SK-N-DZ (cell line): ENCODE measurements around the gene PYROXD2.

ENCODE experiments used
- DNase-seq: peaks from one replicate; pipeline ENCODE4 v3.0.0-alpha.2; 2015; ENCODE audit warnings: low spot score

PYROXD2 gene

DNA sequence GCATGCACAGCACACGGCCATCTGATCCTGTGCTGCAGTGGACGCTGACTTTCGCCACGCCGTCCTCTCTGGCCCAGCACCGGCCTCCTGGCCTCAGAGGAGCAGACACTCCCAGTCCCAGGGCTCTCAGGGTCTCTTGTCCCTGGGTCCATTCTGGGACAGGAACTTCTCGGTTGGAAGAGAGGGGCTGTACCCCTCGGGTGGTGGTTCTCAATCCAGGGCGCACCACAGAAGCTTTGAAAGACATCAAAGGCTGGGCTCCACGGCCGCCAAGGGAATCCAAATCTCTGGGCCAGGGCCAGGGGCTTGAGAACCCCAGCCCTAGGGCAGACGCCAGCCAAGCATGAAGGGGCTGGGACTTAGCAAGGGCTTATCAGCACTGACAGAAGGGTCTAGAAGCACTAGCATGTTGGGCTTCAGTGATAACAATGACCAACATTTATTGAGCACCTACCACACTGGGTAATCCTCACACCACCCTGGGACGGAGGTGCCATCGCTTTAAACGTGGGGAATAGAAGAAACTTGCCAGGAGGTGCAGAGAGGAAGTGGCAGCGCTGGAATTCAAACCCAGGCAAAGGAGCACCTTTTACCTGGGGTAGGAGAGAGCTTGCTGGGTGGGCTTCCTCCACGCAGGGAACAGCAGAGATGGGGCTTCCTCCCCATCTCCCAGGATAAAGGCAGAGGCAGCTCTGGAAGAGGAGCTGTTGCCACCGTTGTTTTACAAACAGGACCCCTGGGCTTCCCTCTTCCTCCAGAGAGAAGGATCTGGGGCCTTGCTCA, 1.8 kb upstream of the PYROXD2 start:
- no peak for DNase-seq

DNA sequence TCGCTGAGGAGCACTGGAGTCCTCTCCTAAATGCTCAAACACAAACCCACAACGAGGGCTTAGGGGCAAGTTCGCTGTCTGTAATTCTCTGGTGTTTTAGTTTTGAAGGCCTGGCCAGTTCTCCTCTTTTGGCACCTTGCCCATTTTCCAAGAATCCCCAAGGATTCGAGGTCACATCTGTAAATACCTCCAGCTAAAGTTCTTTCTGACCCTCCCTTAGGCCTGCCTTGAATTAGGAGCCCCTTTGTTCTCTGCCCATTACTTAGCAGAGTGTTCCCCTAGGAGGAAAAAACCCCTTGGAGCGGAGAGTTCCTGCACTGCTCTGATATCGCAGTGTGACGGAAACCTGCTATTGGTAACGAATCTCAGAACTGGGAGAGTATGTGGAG, 743 bp upstream of the PYROXD2 start:
- DNase-seq, result no peak

DNA sequence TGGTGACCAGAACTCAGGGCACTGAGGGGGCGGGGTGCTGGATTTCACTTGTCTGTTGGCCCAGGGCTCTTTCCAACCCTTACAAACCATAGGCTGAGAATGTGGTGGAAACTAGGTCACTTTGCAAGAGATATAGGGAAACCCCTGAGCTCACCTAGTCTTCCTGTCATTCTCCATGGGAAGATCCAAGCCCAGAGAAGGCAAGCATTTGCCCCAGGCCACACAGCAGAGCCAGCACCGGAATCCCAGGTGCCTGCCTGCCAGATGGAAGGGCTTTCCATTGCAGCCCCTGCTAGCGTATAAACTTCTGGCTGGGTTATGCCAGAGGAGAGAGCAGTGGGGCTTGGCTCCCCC, 427 bp downstream of the PYROXD2 start:
- DNase-seq, result no peak

DNA sequence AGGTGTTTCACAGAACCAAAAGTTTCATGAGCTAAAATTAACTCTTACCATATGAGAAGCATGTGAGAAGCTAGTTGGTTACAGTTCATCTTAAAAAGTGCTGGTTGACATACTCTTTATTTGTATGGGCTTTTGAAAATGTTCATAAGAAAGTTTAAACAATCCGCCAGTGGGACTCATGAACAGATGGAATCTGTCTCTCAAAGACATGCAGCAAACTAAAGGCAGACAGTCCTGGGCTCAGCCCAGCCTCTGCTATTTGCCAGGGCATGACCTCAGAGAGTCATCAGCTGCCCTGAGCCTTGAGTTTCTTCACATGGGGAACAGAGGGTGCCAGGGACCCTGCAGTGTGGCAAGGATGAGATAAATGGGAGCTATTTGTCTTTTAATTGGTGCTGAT, 3.2 kb downstream of the PYROXD2 start:
- DNase-seq, result no peak

DNA sequence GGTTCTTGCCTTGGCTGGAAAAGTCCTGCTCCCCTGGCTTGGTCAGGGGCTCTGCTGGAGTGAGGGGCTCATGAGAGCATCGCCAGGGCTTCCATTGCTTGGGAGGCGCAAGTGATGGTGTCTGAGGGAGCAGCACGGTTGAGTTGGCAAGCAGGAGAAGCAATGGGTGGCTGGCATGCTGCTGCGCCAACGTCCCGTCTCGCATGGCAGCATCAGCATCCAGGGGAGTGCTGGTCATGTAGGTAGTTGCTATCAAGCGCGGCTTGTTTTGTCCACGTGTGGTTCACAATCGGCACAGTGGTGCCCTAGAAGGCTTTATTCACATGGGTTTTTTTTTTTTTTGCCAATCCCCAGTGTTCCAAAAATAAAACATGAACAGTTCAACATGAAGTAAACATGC, 3.8 kb downstream of the PYROXD2 start:
- no peak for DNase-seq

DNA sequence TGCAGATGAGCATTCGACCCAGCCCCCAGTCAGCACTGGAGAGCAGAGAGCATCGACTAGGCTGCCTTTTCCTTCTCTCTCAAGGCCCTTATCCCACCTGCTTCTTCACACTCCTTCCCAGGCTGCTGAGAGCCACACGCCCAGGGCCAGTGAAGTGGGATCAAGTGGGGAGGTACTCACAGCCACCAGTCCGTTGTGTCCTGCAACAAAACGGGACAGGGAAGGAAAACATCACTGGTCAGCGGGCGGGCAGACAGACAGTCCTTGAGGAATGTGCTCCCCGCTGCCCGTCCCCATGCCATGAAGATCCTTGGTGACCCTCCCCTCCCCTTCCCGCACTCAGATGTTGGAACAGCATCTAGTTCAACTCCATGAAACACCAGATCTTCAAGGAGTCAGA, 4.2 kb downstream of the PYROXD2 start:
- no peak for DNase-seq

DNA sequence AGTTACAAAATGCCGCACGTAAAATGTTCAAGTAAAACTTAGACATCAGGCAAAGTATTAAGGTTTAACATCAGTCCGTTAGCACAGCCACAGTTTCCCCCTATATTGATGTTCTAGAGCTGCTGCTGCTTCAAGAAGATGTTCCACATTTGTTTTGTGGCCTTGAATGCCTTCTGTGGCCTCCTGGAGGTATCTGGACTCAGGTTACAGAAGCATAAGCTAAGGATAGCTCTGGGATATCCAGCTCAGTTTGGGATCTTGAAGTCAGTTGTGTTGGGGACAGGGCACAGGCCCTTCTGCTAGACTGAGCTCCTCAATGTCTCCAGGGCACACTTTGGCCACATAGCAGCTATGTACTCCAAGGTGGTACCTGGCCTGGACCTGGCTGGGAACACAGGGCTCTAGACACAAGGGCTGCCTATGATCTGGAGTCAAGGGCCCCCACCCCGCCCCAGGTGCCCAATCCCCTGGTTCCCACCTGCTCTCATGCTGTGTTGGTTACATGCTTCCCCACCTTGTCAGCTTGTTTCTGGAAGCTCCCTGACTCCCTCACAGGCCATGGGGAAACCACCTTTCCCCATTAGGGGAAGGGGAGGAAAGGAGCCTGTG, 4.7 kb downstream of the PYROXD2 start:
- DNase-seq, result no peak

DNA sequence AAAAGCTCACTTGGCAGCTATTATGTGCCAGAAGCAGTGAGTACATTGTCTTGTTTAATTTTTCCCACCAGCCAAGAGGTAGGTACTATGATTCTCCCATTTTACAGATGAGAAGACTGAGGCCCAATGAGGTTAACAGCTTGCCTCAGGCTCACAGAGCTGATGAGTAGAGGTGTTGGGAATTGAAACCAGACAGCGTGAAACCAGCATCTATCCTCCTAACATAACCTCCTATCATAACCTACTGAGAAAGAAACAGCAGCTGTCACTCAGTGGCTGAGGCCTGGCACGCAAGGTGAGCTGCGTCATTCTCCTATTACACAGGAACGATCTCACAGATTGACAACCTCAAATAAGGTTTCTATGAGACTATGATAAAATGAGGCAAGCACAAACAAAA, 6.2 kb downstream of the PYROXD2 start:
- no peak for DNase-seq

DNA sequence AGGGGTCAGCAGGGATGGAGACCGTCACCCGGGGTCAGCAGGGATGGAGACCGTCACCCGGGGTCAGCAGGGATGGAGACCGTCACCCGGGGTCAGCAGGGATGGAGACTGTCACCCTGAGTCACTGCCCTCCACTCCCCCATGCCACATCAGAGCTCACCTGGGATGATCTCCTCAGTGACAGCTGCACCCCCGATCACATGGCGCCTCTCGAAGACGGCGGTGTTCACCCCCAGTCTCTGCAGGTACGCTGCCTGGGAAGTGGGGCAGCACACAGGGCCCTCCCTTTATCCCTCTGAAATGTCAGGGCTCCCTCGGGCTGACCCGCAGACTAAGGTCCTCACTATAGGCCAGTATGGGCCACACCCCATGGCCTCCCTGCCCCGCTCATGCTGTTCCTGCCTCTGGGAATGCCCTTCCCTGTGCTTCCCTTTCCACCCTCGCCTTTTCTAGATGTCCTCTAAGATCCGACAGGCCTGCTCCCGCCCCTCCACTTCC, 7.2 kb downstream of the PYROXD2 start:
- DNase-seq, result no peak

DNA sequence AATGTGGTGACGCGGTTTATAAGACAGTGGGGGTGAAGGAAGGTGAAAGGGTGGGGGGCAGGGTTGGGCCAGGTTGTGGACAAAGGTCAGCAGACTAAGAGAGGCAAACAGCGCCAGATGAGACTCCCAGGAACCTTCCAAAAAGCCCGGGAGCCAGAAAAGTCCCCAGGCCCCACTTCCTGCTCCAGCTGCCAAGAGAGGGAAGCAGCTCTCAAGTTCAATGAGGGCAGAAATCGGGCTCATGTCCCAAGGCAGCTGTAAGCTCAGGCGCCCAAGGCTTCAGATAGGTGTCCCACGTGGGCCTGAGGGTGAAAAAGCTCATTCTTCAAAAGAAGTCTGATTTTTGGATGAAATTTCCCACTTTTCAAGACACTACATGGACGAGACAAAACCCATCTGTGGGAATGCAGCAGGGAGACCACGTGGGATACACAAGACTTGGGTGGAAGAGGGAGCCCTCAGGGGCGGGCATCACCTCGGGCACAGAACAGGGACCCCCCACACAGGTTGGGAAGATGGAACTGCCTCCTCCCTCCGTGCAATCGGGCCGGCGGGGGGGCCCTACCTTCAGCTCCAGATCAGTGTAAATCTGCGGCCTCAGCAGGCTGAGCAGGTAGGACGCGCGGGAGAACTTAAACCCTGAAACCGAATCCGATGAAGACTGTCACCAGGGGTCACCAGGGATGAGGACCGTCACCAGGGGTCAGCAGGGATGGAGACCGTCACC, 7.8 kb downstream of the PYROXD2 start:
- DNase-seq, result no peak

DNA sequence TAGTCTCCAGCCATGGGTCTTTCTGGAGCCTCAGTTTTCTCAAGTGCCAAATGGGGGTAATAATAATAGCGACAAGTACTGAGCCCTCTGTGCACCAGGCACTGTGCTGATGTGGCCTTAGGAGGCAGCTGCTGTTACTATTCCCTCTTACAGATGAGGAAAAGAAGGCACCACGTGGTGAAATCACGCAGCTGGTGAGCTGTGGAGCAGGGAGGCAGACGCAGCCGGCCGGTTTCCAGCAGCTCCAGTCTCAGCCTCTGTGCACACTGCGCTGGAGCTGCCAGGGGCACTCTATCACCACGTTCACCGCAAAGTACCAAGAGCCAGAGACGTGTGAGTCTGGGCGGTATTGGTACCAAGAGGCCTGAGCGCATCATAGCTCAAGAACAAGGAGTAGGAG, 9.6 kb downstream of the PYROXD2 start:
- no peak for DNase-seq

DNA sequence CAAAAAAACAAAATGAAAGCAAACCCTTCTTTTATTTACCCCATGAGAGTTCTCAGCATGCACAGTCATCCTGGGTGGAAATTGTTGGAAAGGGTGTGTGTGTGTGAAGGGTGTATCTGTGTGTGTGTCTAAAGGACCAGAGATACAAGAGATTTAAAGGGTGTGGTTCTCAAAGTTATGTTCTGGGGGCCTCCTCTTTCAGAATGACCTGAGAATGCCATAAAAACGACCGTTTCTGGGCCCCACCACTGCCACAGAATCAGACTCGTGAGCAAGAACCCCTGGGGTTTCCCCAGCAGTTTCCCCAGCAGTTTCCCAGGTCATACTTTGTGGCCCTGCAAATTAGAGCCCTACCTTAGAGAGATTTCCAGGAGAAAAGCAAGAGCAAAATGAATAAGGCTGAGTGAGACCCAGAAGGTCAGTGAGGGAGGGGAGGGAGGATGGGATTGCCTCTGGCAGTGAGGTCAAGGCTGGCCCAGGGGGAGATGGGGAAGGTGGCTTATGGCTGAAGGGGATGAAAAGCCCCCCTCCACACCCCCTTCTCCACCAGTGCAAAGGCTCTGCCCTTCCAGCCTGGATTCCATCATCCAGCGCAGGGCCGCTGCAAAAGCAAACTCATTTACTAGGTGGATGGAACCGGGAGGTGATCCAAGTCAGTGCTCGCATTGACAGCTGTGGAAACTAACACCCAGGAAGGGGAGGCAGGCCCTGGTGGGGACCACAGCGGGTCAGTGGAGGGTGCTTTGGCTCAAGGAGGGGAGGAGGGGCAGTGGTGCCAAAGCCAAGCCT, 10.2 kb downstream of the PYROXD2 start:
- no peak for DNase-seq

DNA sequence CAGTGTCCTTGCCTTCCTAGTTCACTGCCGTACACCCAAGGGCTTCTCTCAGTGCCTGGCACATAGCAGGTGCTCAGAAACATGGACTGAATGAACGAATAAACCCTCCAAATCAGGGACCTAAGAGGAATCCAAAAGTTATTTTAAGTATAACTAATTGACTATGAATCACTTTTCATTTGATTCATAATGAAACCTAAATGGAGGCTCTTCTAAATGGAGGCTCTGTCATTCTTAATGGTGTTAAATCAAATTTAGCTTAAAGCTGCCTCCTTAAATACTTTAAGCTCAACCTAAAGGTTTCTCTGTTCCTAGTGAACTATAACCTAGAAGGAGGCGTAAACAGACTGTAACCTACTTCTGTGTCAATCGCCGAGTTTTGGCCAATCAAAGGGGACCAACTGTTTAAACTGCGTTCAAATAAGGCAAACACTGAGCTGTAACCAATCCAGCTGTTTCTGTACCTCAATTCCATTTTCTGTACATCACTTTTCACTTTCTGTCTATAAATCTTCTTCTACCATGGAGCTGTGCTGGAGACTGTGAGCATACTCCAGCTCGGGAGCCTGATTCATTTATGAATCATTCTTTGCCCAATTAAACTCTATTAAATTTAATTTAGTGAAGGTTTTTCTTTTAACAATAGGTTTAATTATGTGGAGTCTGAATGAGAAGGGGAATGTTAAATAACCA, 11.0 kb downstream of the PYROXD2 start:
- no peak for DNase-seq

DNA sequence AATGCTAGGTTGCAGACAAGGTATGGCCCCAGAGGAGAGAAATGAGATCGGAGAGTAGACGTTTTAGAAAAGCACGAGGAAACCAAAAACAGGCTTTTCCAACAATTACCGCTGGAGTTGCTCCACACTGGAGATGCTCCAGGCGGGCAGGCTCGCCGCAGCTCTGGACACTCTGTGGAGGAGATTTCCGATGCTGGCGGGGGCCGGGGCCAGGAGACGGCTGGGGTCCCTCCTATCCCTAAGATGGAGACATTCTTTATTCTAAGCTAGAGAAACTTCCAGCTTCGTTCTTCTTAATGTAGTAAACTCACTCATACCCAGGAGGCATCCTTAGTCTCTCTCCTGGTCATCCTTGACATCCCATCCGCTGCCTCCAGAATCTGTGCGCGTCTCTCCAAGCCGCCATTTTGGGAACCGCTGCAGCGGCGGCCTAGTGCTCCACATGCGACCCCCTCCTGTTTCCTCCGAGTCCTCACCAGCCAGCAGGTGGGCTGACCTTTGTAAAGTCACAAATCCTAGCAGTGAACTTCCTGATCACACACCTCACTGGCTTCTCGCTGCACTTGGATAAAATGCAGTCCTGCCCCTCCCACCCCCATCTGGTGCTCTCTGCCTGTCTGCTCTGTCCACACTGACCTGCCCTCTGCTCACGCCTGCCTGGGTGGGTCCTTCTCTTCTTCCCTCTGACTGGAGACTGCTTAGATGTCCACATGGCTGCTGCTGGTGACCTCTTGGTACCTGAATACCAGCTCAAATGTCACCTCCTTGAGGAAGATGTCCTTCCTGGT, 11.9 kb downstream of the PYROXD2 start:
- DNase-seq, result no peak

DNA sequence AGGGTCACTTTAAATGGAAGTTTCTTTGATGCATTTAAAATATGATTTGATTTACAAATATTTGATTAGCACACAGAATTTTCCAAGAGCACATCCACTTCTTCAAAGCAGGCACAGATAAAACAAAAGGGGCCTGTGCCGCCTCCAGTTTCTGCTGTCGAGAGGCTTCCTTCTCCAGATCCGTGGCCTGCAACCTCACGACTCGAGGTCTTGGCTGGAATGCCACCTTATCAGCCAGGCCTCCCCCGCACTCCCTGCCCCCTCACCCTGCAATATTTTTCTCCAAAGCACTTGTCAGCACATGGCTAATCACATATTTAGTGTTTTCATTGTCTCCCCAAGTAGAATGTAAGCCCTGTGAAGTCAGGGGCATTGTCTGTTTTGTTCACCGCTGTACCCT, 12.5 kb downstream of the PYROXD2 start:
- DNase-seq, result no peak

DNA sequence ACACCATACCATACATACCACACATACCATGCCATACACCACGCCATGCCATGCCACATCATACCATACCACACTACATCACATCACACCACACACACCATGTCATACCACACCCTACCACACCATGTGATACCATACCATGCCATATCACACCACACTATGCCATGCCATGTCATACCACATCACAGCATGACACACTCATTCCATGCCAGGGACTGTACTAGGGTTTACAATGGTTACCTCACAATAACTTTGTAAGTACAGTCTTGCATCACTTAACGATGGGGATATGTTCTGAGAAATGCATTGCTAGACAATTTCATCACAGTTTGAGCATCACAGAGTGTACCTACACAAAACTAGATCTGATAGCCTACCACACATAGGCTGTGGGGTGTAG, 14.5 kb downstream of the PYROXD2 start:
- DNase-seq, result no peak

DNA sequence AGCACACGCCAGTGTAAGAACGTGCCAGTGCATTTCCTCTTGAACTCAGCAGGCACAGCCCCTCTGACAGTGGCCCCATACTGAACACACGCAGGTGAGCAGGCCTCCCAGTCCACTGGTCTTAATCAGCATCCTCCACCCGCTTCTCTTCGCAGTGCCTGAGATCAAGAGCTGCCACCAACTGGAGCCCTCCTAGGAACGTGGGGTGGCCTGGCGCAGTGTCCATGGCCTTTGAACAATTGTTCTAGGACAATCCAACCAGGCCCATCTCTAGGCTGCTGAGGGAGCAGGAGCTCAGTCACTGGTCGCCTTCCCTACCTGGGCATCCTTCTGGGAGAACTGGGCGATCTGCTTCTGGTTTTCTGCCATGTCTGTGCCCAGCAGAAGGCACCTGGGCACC, 15.2 kb downstream of the PYROXD2 start:
- no peak for DNase-seq

DNA sequence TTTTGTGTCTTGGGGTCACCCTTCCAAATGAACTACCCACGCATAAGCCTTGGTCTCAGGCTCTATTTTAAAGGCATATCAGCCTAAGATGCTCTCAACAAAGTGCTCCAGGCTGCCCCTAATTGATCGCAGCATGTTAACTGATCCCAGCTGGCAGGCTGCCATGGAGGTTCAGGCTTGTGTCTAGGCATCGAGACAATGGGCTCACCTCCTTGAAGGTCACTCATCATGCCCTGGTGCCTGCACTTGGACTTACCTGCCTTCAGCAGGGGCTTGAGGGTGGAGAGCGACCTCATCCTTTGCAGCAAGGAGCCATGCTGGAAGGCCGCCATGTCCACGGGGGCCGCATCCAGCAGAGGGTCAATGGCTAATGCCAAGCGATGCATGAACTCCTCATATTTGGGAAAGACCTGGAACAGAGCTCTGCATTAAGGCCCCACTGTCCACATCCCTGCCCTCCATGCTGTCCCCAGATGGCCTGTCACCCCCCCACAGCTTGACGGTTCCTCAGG, 17.8 kb downstream of the PYROXD2 start:
- no peak for DNase-seq

DNA sequence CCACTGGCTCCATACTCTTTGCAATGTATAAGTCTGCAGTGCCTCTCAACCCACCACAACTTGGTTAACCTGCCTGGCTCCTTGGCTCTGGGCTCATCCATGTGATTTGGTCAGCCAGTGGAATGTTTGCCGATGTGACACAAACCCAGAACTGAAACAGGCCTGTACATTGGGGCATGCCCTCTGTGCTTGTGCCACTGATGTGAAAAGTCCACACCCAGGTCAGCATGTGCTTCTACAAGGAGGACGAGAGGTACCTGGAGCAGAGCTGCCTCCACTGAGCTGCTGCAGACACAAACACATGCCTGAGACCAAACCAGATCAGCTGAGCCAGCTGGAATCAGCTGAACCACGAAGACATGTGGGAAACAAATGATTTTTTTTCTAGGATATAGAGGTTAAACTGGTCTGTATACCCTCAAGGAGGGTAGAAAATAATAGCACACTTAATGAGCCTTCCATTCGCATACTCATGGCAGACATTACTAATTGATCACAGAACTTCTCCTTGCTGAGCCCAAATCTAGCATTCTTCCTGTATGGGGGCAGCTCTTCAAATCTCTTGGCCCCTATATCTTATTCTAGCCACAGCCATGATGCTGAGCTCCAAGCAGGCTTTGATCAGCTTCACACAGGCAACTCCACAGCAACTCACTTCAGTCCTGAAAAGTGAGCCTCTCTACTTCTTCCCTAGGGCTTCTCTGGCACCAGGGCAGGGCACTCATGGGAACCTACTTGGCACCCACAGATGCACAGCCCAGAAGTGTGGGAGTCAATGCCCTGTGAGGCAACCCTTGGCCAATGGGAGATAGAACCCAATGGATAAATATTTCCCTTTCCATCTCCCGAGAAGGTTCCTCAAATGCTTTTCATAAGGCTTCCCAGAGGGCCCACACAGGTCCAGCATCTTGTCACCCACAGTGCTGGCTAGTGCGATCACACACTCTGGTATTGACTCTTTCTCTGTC, 18.6 kb downstream of the PYROXD2 start:
- DNase-seq, result no peak
